Measurements from ENCODE around the gene PDE4D.

DNA sequence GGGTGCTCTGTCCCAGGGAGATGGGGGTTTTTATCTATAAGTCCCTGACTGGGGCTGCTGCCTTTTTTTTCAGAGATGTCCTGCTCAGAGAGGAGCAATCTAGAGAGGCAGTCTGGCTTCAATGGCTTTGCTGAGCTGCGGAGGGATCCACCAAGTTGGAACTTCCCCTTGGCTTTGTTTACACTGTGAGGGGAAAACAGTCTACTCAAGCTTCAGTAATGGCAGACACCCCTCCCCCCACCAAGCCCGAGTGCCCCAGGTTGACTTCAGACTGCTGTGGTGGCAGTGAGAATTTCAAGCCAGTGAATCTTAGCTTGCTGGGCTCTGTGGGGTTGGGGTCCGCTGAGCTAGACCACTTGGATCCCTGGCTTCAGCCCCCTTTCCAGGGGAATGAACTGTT lies 934.8 kb downstream of the PDE4D start:
- TF ChIP-seq, protein P1, sequence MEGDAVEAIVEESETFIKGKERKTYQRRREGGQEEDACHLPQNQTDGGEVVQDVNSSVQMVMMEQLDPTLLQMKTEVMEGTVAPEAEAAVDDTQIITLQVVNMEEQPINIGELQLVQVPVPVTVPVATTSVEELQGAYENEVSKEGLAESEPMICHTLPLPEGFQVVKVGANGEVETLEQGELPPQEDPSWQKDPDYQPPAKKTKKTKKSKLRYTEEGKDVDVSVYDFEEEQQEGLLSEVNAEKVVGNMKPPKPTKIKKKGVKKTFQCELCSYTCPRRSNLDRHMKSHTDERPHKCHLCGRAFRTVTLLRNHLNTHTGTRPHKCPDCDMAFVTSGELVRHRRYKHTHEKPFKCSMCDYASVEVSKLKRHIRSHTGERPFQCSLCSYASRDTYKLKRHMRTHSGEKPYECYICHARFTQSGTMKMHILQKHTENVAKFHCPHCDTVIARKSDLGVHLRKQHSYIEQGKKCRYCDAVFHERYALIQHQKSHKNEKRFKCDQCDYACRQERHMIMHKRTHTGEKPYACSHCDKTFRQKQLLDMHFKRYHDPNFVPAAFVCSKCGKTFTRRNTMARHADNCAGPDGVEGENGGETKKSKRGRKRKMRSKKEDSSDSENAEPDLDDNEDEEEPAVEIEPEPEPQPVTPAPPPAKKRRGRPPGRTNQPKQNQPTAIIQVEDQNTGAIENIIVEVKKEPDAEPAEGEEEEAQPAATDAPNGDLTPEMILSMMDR (IDR thresholded peaks at IDR 0.05), result no peak
- TF ChIP-seq POLR2A (IDR thresholded peaks at IDR 0.05) (no peak), EP300 (IDR thresholded peaks at IDR 0.05) (no peak)

Measured in tibial nerve (tissue), 4 donors.